H9 (cell line): ENCODE results near the gene IKZF1. TPM values are rescaled to one million over a fixed set of nuclear protein-coding genes. Genes with fewer than 3 reads are reported as not detected.

Experiments
- DNase-seq: peaks from one replicate; pipeline ENCODE4 v3.0.0-alpha.2; 2017
- H2AFZ ChIP-seq: one replicate; pipeline ENCODE4 v1.6.1; 2013; ENCODE audit warnings: mild to moderate bottlenecking, low read length, control low read depth, moderate library complexity
- H2AK5ac ChIP-seq: 2 replicates; pipeline ENCODE4 v1.6.1; 2013; ENCODE audit warnings: low read length, control low read depth, mixed read lengths; ENCODE audit not compliant: insufficient read length
- H2BK120ac ChIP-seq: one replicate; pipeline ENCODE4 v1.6.1; 2013; ENCODE audit warnings: low read depth, mild to moderate bottlenecking, low read length, control low read depth, inconsistent platforms; ENCODE audit not compliant: poor library complexity, severe bottlenecking
- H2BK12ac ChIP-seq: 2 replicates; pipeline ENCODE4 v1.6.1; 2013; ENCODE audit warnings: low read length, control low read depth, mixed read lengths, low read depth; ENCODE audit not compliant: insufficient read length
- H2BK15ac ChIP-seq: 2 replicates; pipeline ENCODE4 v1.6.1; 2013; ENCODE audit warnings: low read depth, low read length, control low read depth
- H2BK20ac ChIP-seq: one replicate; pipeline ENCODE4 v1.6.1; 2013; ENCODE audit warnings: low read depth, mild to moderate bottlenecking, low read length, control low read depth, inconsistent platforms; ENCODE audit not compliant: poor library complexity, severe bottlenecking
- H2BK5ac ChIP-seq: 2 replicates; pipeline ENCODE4 v1.6.1; 2013; ENCODE audit warnings: low read length, control low read depth, mixed read lengths; ENCODE audit not compliant: insufficient read length
- H3K14ac ChIP-seq: 2 replicates; pipeline ENCODE4 v1.6.1; 2013; ENCODE audit warnings: low read length, control low read depth; ENCODE audit not compliant: insufficient read depth
- H3K18ac ChIP-seq: 2 replicates; pipeline ENCODE4 v1.6.1; 2013; ENCODE audit warnings: low read depth, mild to moderate bottlenecking, mixed read lengths, low read length, control low read depth; ENCODE audit not compliant: insufficient read length
- H3K23ac ChIP-seq: 2 replicates; pipeline ENCODE4 v1.6.1; 2013; ENCODE audit warnings: low read length, control low read depth, mixed read lengths, low read depth; ENCODE audit not compliant: insufficient read length
- H3K23me2 ChIP-seq: 2 replicates; pipeline ENCODE4 v1.6.1; 2013; ENCODE audit warnings: low read depth, mild to moderate bottlenecking, mixed read lengths, low read length, control low read depth; ENCODE audit not compliant: insufficient read length, poor library complexity, severe bottlenecking
- H3K27ac ChIP-seq: 2 replicates; pipeline ENCODE4 v1.5.1; 2013; ENCODE audit warnings: low read length, control low read depth, mixed read lengths, low read depth; ENCODE audit not compliant: insufficient read length
- H3K27me3 ChIP-seq: 2 replicates; pipeline ENCODE4 v1.6.1; 2013; ENCODE audit warnings: low read length, control low read depth, inconsistent platforms; ENCODE audit not compliant: insufficient read depth
- H3K4ac ChIP-seq: 2 replicates; pipeline ENCODE4 v1.6.1; 2013; ENCODE audit warnings: low read depth, mild to moderate bottlenecking, control low read depth, inconsistent platforms, low read length, moderate library complexity
- H3K4me1 ChIP-seq: 2 replicates; pipeline ENCODE4 v1.6.1; 2013; ENCODE audit warnings: low read length, control low read depth, inconsistent platforms; ENCODE audit not compliant: insufficient read depth
- H3K4me2 ChIP-seq: 2 replicates; pipeline ENCODE4 v1.6.1; 2013; ENCODE audit warnings: low read length, control low read depth, mixed read lengths; ENCODE audit not compliant: insufficient read length, insufficient read depth
- H3K56ac ChIP-seq: 2 replicates; pipeline ENCODE4 v1.6.1; 2013; ENCODE audit warnings: low read depth, mild to moderate bottlenecking, mixed read lengths, low read length, control low read depth; ENCODE audit not compliant: insufficient read length
- H3K79me1 ChIP-seq: 2 replicates; pipeline ENCODE4 v1.6.1; 2013; ENCODE audit warnings: low read depth, mild to moderate bottlenecking, moderate library complexity, low read length, control low read depth, inconsistent platforms; ENCODE audit not compliant: insufficient read depth, poor library complexity, severe bottlenecking
- H3K79me2 ChIP-seq: 2 replicates; pipeline ENCODE4 v1.6.1; 2013; ENCODE audit warnings: low read length, control low read depth, inconsistent platforms; ENCODE audit not compliant: insufficient read depth
- H3K9ac ChIP-seq: 2 replicates; pipeline ENCODE4 v1.6.1; 2013; ENCODE audit warnings: low read length, control low read depth, mixed read lengths; ENCODE audit not compliant: insufficient read length; ENCODE audit errors: extremely low read depth
- H3K9me3 ChIP-seq: one replicate; pipeline ENCODE4 v1.6.1; 2013; ENCODE audit warnings: low read depth, low read length, inconsistent platforms; ENCODE audit not compliant: control insufficient read depth
- H3T11ph ChIP-seq: one replicate; pipeline ENCODE4 v1.6.1; 2013; ENCODE audit warnings: mild to moderate bottlenecking, low read length, control low read depth, inconsistent platforms
- H4K20me1 ChIP-seq: one replicate; pipeline ENCODE4 v1.6.1; 2013; ENCODE audit not compliant: control insufficient read depth, insufficient read length, insufficient read depth
- H4K5ac ChIP-seq: 2 replicates; pipeline ENCODE4 v1.6.1; 2013; ENCODE audit warnings: low read depth, mild to moderate bottlenecking, mixed read lengths, low read length, control low read depth; ENCODE audit not compliant: insufficient read length
- H4K8ac ChIP-seq: replicated peaks from 2 replicates; pipeline ENCODE4 v1.6.1; 2013; ENCODE audit warnings: low read length, control low read depth, mixed read lengths, low read depth; ENCODE audit not compliant: insufficient read length
- H4K91ac ChIP-seq: 2 replicates; pipeline ENCODE4 v1.6.1; 2013; ENCODE audit warnings: low read depth, mild to moderate bottlenecking, moderate library complexity, mixed read lengths, low read length, control low read depth; ENCODE audit not compliant: insufficient read length
- H3K27ac Mint-ChIP-seq, 3 experiments: 2 replicates in 2 of 3; 3 replicates in 1 of 3; pipeline ENCODE4 v1.8.0; 2020 to 2021; ENCODE audit warnings: mixed read lengths in 3 of 3, mild to moderate bottlenecking in 1 of 3, moderate library complexity in 1 of 3
- H3K27me3 Mint-ChIP-seq: 2 replicates; pipeline ENCODE4 v1.8.0; 2021; ENCODE audit warnings: low read depth, mild to moderate bottlenecking, moderate library complexity, mixed read lengths
- H3K36me3 Mint-ChIP-seq, 3 experiments: 2 replicates in 2 of 3; 3 replicates in 1 of 3; pipeline ENCODE4 v1.8.0; 2020 to 2021; ENCODE audit warnings: low read depth in 3 of 3, mixed read lengths in 3 of 3; ENCODE audit not compliant: insufficient read depth in 1 of 3
- H3K4me1 Mint-ChIP-seq, 2 experiments: 2 replicates each; pipeline ENCODE4 v1.8.0; 2020; ENCODE audit warnings: mixed read lengths in 2 of 2
- H3K4me3 Mint-ChIP-seq, 2 experiments: 2 replicates in 1 of 2; 3 replicates in 1 of 2; pipeline ENCODE4 v1.8.0; 2020 to 2021; ENCODE audit warnings: mild to moderate bottlenecking in 2 of 2, mixed read lengths in 2 of 2, moderate library complexity in 1 of 2
- H3K9me3 Mint-ChIP-seq, 2 experiments: 2 replicates in 1 of 2; 3 replicates in 1 of 2; pipeline ENCODE4 v1.8.0; 2020; ENCODE audit warnings: mild to moderate bottlenecking in 2 of 2, mixed read lengths in 2 of 2, moderate library complexity in 1 of 2
- WGBS: extraction: QIAGEN DNeasy Blood & Tissue Kit; methylation state at CpG from one replicate; pipeline ENCODE4 v1.1.7; 2013; ENCODE audit warnings: missing lambda C conversion rate, low lambda C conversion rate, mixed read lengths; ENCODE audit not compliant: insufficient read length; ENCODE audit errors: extremely low coverage; 5-methylcytosine and 5-hydroxymethylcytosine counted together
- total RNA-seq: library from RNA; stranded (reverse); gene quantifications from 2 replicates; pipeline ENCODE4 v1.2.1, GENCODE V29; 2021
- TF ChIP-seq, protein P1 (sequence below): fragments of 200-600 bp; sonication (generic); conservative IDR thresholded peaks from 3 replicates; pipeline ENCODE4 v1.8.0; 2021; ENCODE audit warnings: antibody characterized with exemption, mild to moderate bottlenecking

Gene IKZF1
- total RNA-seq, 1 experiment from 2014 or later, result 0.98 TPM

DNA sequence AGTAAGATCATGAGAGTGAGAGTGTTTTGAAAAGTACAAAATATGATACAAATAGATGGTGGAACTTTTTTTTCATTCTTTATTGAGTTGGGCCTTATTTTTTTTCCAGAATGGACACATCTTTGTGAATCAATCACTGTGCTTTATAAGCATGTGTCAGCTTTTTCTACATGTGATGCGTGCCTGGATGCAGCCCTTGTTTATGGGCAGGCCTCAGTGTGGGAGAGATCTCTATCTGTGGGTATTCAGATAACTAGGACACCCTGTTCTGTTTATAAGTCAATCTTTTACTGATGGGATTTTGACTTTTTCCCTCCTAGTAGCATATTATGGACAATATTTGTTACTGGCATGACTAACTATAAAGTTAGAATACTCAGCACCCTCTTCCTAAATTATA lies 42.9 kb upstream of the IKZF1 start:
- Histone ChIP-seq H2BK5ac (no peak overlapping the region), H3K18ac (no peak overlapping the region), H3K56ac (no peak overlapping the region), H2BK15ac (no peak overlapping the region), H3K4ac (no peak overlapping the region), H3K9ac (no peak overlapping the region), H3T11ph (no peak overlapping the region), H3K23me2 (no peaks in the 10 kb centered on the region), H2AFZ (no peak overlapping the region), H3K4me2 (no peak overlapping the region), H3K79me2 (no peaks in the 10 kb centered on the region), H2AK5ac (no peak overlapping the region), H3K4me1 (peaks cover under 1% of the 10 kb centered on the region; the same call in 1 of the 2 replicates), H3K79me1 (no peaks in the 10 kb centered on the region), H2BK120ac (no peak overlapping the region), H3K27ac (no peak overlapping the region), H3K23ac (no peak overlapping the region), H3K27me3 (no peaks in the 10 kb centered on the region), H3K9me3 (no peaks in the 10 kb centered on the region), H3K14ac (no peak overlapping the region), H4K20me1 (no peaks in the 10 kb centered on the region), H4K91ac (no peak overlapping the region), H2BK20ac (no peak overlapping the region), H4K5ac (no peak overlapping the region), H4K8ac (no peak overlapping the region), H2BK12ac (no peak overlapping the region)
- Mint-ChIP-seq H3K36me3 (no peaks in the 10 kb centered on the region), H3K9me3 (no peaks in the 10 kb centered on the region), H3K27ac (no peak overlapping the region), H3K27me3 (peaks cover 4% of the 10 kb centered on the region; the same call in 1 of the 2 replicates), H3K4me1 (peaks cover under 1% of the 10 kb centered on the region in 2 experiments), H3K4me3 (no peak overlapping the region)
- no CpG with 5 or more reads among the region's 1 CpG for WGBS
- TF ChIP-seq, protein P1, sequence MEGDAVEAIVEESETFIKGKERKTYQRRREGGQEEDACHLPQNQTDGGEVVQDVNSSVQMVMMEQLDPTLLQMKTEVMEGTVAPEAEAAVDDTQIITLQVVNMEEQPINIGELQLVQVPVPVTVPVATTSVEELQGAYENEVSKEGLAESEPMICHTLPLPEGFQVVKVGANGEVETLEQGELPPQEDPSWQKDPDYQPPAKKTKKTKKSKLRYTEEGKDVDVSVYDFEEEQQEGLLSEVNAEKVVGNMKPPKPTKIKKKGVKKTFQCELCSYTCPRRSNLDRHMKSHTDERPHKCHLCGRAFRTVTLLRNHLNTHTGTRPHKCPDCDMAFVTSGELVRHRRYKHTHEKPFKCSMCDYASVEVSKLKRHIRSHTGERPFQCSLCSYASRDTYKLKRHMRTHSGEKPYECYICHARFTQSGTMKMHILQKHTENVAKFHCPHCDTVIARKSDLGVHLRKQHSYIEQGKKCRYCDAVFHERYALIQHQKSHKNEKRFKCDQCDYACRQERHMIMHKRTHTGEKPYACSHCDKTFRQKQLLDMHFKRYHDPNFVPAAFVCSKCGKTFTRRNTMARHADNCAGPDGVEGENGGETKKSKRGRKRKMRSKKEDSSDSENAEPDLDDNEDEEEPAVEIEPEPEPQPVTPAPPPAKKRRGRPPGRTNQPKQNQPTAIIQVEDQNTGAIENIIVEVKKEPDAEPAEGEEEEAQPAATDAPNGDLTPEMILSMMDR, result no peak
- no peak for DNase-seq
